PC-3 (cell line): ENCODE results near the gene TRIL. TPM values are rescaled to one million over a fixed set of nuclear protein-coding genes. Genes with fewer than 3 reads are reported as not detected.

ENCODE experiments used
- ATAC-seq: fragments of 200-7000 bp; cut with Tn5 transposase; 2 replicates; pipeline ENCODE4 v1.9.1; 2020; ENCODE audit warnings: mild to moderate bottlenecking, moderate library complexity
- Bru-seq: library from RNA; stranded (reverse); fragments of 400-500 nt; gene quantifications from one replicate; lab custom pipeline; 2021; lab: Mats Ljungman, UMichigan
- BruChase-seq, 2 experiments: library from RNA; stranded (reverse); fragments of 400-500 nt; gene quantifications; one replicate each; lab custom pipeline; 2021; lab: Mats Ljungman, UMichigan
- BruUV-seq: library from RNA; stranded (reverse); fragments of 400-500 nt; replicated peaks from 2 replicates; lab custom pipeline; 2021; lab: Mats Ljungman, UMichigan
- CTCF ChIA-PET: fragments of 300-600 bp; sonication (Branson Sonifier 250); formaldehyde crosslinking; loops from one replicate; lab custom pipeline; 2022; ENCODE audit warnings: antibody characterized with exemption; lab: Charles Lee
- POLR2A ChIA-PET: fragments of 300-600 bp; sonication (Branson Sonifier 250); formaldehyde crosslinking; loops from one replicate; lab custom pipeline; 2022; ENCODE audit warnings: antibody characterized with exemption; ENCODE audit not compliant: unreplicated experiment; lab: Charles Lee
- DNase-seq: peaks from one replicate; pipeline ENCODE4 v3.0.0-alpha.2; 2015
- H2AFZ ChIP-seq: fragments of 300-600 bp; sonication (generic); 2 replicates; pipeline ENCODE4 v1.6.0; 2016; ENCODE audit warnings: antibody characterized with exemption, low read length
- H3F3A ChIP-seq: fragments of 300-600 bp; sonication (generic); one replicate; pipeline ENCODE4 v1.6.0; 2017; ENCODE audit warnings: antibody characterized with exemption, low read length, control low read depth, mild to moderate bottlenecking; ENCODE audit not compliant: unreplicated experiment
- H3K27ac ChIP-seq: fragments of 300-600 bp; sonication (generic); 2 replicates; pipeline ENCODE4 v1.5.1; 2016; ENCODE audit warnings: mild to moderate bottlenecking, low read length
- H3K27me3 ChIP-seq: fragments of 300-600 bp; sonication (generic); 2 replicates; pipeline ENCODE4 v1.6.1; 2016; ENCODE audit warnings: low read length, mixed read lengths
- H3K36me3 ChIP-seq: fragments of 300-600 bp; sonication (generic); 2 replicates; pipeline ENCODE4 v1.6.1; 2016; ENCODE audit warnings: low read depth, mixed run types, low read length, mixed read lengths
- H3K4me1 ChIP-seq: fragments of 300-600 bp; sonication (generic); 2 replicates; pipeline ENCODE4 v1.5.1; 2016; ENCODE audit warnings: low read length; ENCODE audit not compliant: insufficient read depth
- H3K4me2 ChIP-seq: fragments of 300-600 bp; sonication (generic); 2 replicates; pipeline ENCODE4 v1.6.0; 2016; ENCODE audit warnings: low read length
- H3K4me3 ChIP-seq: fragments of 300-600 bp; sonication (generic); 2 replicates; pipeline ENCODE4 v1.5.1; 2016; ENCODE audit warnings: mild to moderate bottlenecking, low read length, mixed read lengths
- H3K79me2 ChIP-seq: fragments of 300-600 bp; sonication (generic); 2 replicates; pipeline ENCODE4 v1.6.1; 2017; ENCODE audit warnings: low read length, mixed read lengths
- H3K9ac ChIP-seq: fragments of 300-600 bp; sonication (generic); 2 replicates; pipeline ENCODE4 v1.6.0; 2016; ENCODE audit warnings: mild to moderate bottlenecking, low read length
- H3K9me2 ChIP-seq: fragments of 300-600 bp; sonication (generic); replicated peaks from 2 replicates; pipeline ENCODE4 v1.6.1; 2016; ENCODE audit warnings: mixed run types, low read length, mixed read lengths
- H3K9me3 ChIP-seq: fragments of 300-600 bp; sonication (generic); 2 replicates; pipeline ENCODE4 v1.6.1; 2016; ENCODE audit warnings: low read length, mixed read lengths
- H4K20me1 ChIP-seq: fragments of 300-600 bp; sonication (generic); 2 replicates; pipeline ENCODE4 v1.6.1; 2016; ENCODE audit warnings: low read length, mixed read lengths
- EZH2 ChIP-seq: fragments of 300-600 bp; sonication (generic); IDR thresholded peaks from one replicate; pipeline ENCODE4 v1.6.1; 2017; ENCODE audit warnings: antibody characterized with exemption, mild to moderate bottlenecking, low read length; ENCODE audit not compliant: unreplicated experiment
- EZH2phosphoT487 ChIP-seq: fragments of 300-600 bp; sonication (generic); IDR thresholded peaks from 2 replicates; pipeline ENCODE4 v1.6.1; 2018; ENCODE audit warnings: mild to moderate bottlenecking, antibody characterized with exemption, low read length, borderline replicate concordance
- intact Hi-C: fragments of 100-400 bp; cut with micrococcal nuclease; formaldehyde crosslinking; loops from 2 replicates; pipeline ENCODE4 v1.9.0; 2023
- long read RNA-seq: library from polyadenylated mRNA; unstranded; transcript quantifications from one replicate; pipeline ENCODE4 v2.0.0, GENCODE V29; 2021; ENCODE audit not compliant: unreplicated experiment
- total RNA-seq: library from RNA; depleted of rRNA; stranded (reverse); fragments of >200 nt; gene quantifications from 2 replicates; pipeline ENCODE4 v1.2.3, GENCODE V29; 2014; rRNA removed
- TF ChIP-seq, protein P1 (sequence below): fragments of 300-600 bp; sonication (generic); conservative IDR thresholded peaks from 2 replicates; pipeline ENCODE4 v1.5.1; 2017; ENCODE audit warnings: antibody characterized with exemption, low read depth, mild to moderate bottlenecking, low read length

TRIL gene, protein sequence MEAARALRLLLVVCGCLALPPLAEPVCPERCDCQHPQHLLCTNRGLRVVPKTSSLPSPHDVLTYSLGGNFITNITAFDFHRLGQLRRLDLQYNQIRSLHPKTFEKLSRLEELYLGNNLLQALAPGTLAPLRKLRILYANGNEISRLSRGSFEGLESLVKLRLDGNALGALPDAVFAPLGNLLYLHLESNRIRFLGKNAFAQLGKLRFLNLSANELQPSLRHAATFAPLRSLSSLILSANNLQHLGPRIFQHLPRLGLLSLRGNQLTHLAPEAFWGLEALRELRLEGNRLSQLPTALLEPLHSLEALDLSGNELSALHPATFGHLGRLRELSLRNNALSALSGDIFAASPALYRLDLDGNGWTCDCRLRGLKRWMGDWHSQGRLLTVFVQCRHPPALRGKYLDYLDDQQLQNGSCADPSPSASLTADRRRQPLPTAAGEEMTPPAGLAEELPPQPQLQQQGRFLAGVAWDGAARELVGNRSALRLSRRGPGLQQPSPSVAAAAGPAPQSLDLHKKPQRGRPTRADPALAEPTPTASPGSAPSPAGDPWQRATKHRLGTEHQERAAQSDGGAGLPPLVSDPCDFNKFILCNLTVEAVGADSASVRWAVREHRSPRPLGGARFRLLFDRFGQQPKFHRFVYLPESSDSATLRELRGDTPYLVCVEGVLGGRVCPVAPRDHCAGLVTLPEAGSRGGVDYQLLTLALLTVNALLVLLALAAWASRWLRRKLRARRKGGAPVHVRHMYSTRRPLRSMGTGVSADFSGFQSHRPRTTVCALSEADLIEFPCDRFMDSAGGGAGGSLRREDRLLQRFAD
- total RNA-seq (0.12 and 0.29 TPM in 2 replicates), Bru-seq, nascent RNA (percentile 31 among the genes with signal in this experiment), BruChase-seq, experiment 1, labeled RNA remaining after a 6-hour chase (percentile 40 among the genes with signal in this experiment), BruChase-seq, experiment 2, labeled RNA remaining after a 2-hour chase (percentile 46 among the genes with signal in this experiment)
- long read RNA-seq, full-length matches to known transcripts = 10 of 10 reads
- long read RNA-seq, partial matches to known transcripts = 0 of 10 reads
- long read RNA-seq, other reads (novel, unspliced or antisense) = 0 of 10 reads

DNA sequence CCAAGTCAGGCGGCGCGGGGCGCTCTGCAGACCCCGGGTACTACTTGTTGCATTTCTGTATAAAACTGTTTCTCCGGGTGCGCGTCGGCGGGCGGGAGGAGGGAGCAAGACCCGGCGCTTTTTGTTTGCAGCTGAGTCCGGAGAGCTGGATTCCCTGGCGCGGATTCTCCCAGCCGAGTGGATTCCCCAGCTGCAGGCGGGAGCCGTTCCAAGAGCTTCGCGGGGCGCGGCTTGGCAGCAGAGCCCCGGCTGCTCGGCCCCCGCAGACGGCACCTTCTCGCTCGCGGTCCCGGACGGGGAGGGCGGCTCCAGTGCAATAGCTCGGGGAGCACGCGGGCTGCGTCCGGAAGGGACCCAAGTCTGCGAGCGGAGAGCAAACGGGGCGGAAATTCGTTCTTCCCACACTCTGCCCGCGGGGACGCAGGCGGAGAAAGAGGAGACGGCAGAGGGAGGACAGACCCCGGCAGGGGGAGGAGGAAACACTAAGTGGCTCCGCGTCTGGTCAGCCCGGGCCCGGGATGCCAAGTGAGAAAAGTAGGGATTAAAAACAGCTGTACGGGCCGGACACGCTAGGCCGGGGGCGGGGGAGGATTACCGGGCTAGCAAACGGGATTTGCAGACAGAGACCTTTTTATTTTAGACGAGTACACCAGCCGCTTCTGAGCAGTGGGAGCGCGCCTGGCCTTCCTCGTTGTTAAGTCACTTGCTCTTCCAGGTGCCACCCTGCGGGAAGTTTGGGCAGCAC, at the start of gene TRIL:
TRIL (minus strand) TSS at position 96 of the 745 bp plus-strand sequence. CDS start 284 bp downstream, outside the sequence.
- Histone ChIP-seq H3K79me2 (no peaks in the 10 kb centered on the region), H4K20me1 (no peaks in the 10 kb centered on the region), H3K9ac (no peak within 1 kb of the TSS), H3K27ac (no peak within 1 kb of the TSS), H3F3A (no peaks in the 10 kb centered on the region), H3K4me2 (peak within 1 kb of the TSS; percentile 95), H3K27me3 (no peaks in the 10 kb centered on the region), H3K4me3 (peak within 1 kb of the TSS; percentile 80; the same call in 1 of the 2 replicates), H3K9me3 (no peaks in the 10 kb centered on the region), H3K4me1 (0 out of 2 replicates have a peak, but pooled peaks cover 9% of the 10 kb centered on the region), H2AFZ (peak within 1 kb of the TSS; percentile 90; the same call in 1 of the 2 replicates), H3K36me3 (no peaks in the 10 kb centered on the region), H3K9me2 (no peaks in the 10 kb centered on the region)
- BruUV-seq = no TSS peak
- ATAC-seq = no peak
- no peak for DNase-seq
- intact Hi-C loops = no loop called here
- ChIA-PET POLR2A (no interaction called here), CTCF (interaction anchor here (0.7 kb wide), 1 partner anchor 22 kb away, joined by 3 read pairs; no protein-coding TSS in a partner anchor)
- TF ChIP-seq, protein P1, sequence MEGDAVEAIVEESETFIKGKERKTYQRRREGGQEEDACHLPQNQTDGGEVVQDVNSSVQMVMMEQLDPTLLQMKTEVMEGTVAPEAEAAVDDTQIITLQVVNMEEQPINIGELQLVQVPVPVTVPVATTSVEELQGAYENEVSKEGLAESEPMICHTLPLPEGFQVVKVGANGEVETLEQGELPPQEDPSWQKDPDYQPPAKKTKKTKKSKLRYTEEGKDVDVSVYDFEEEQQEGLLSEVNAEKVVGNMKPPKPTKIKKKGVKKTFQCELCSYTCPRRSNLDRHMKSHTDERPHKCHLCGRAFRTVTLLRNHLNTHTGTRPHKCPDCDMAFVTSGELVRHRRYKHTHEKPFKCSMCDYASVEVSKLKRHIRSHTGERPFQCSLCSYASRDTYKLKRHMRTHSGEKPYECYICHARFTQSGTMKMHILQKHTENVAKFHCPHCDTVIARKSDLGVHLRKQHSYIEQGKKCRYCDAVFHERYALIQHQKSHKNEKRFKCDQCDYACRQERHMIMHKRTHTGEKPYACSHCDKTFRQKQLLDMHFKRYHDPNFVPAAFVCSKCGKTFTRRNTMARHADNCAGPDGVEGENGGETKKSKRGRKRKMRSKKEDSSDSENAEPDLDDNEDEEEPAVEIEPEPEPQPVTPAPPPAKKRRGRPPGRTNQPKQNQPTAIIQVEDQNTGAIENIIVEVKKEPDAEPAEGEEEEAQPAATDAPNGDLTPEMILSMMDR = no peak
- TF ChIP-seq EZH2phosphoT487 (no peak), EZH2 (no peak)

DNA sequence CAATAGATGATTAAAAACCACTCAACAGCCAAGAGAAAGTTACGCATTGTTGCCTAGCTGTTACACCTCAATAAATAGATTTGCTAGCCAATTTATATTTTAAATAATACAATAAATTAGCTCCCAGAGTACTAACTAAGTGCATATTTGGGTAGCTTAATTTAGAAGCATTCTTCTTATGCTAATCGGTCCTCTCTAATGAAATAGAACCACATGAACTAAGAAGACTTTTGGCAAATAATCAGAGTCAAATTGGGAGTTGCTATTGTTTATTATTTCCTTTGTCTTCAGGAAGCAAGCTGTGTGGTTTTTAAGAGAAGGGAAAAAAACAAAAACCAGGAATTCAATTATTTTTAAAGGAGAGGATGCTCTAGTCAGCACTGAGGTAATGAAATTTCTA, 49.0 kb upstream of the TRIL start:
- intact Hi-C loops = no loop called here
- no TSS peak for BruUV-seq

More for the DNA sequence above, 49.0 kb upstream of the TRIL start:
- Histone ChIP-seq H3K36me3 (peaks cover 2% of the 10 kb centered on the region; the same call in 1 of the 2 replicates), H4K20me1 (no peaks in the 10 kb centered on the region), H3K9ac (no peak overlapping the region), H3K4me3 (no peak overlapping the region), H3K9me3 (no peaks in the 10 kb centered on the region), H2AFZ (no peak overlapping the region), H3K27me3 (no peaks in the 10 kb centered on the region), H3F3A (no peaks in the 10 kb centered on the region), H3K79me2 (no peaks in the 10 kb centered on the region), H3K4me2 (no peak overlapping the region), H3K4me1 (no peaks in the 10 kb centered on the region), H3K27ac (no peak overlapping the region), H3K9me2 (no peaks in the 10 kb centered on the region)
- ChIA-PET POLR2A (no interaction called here), CTCF (no interaction called here)
- no peak for TF ChIP-seq EZH2phosphoT487
- TF ChIP-seq, protein P1 = no peak
- no peak for TF ChIP-seq EZH2
- DNase-seq = no peak
- ATAC-seq = no peak
